Mesenchymal stem cell (in vitro differentiated cells and primary cell): Measurements from ENCODE around the gene CNIH3.

ENCODE experiments used
- DNase-seq: peaks from one replicate; pipeline ENCODE4 v3.0.0-alpha.2; 2013
- H2AFZ ChIP-seq: one replicate; pipeline ENCODE4 v1.6.1; 2013; ENCODE audit warnings: low read depth, mild to moderate bottlenecking, control low read depth, inconsistent platforms, low read length, moderate library complexity
- H2AK5ac ChIP-seq: 2 replicates; pipeline ENCODE4 v1.6.1; 2013; ENCODE audit warnings: low read length, moderate library complexity, mild to moderate bottlenecking, inconsistent platforms; ENCODE audit not compliant: severe bottlenecking
- H2BK120ac ChIP-seq: one replicate; pipeline ENCODE4 v1.6.1; 2013; ENCODE audit warnings: low read depth, mild to moderate bottlenecking, inconsistent platforms, low read length, moderate library complexity
- H2BK12ac ChIP-seq, 2 experiments: one replicate each; pipeline ENCODE4 v1.6.1; 2013; ENCODE audit warnings: inconsistent platforms in 2 of 2, low read length in 2 of 2, mild to moderate bottlenecking in 2 of 2, moderate library complexity in 2 of 2, control low read depth in 1 of 2
- H2BK15ac ChIP-seq: one replicate; pipeline ENCODE4 v1.6.1; 2013; ENCODE audit warnings: mild to moderate bottlenecking, low read depth, inconsistent platforms; ENCODE audit not compliant: poor library complexity, severe bottlenecking
- H2BK5ac ChIP-seq: 2 replicates; pipeline ENCODE4 v1.6.1; 2013; ENCODE audit warnings: low read depth, mild to moderate bottlenecking, low read length, control low read depth, inconsistent platforms; ENCODE audit not compliant: poor library complexity, severe bottlenecking
- H3K14ac ChIP-seq, 2 experiments: one replicate each; pipeline ENCODE4 v1.6.1; 2013; ENCODE audit warnings: inconsistent platforms in 2 of 2, low read length in 2 of 2, control low read depth in 1 of 2, mild to moderate bottlenecking in 1 of 2, moderate library complexity in 1 of 2
- H3K18ac ChIP-seq, 2 experiments: one replicate each; pipeline ENCODE4 v1.6.1; 2013; ENCODE audit warnings: inconsistent platforms in 2 of 2, low read length in 2 of 2, control low read depth in 1 of 2, low read depth in 1 of 2, mild to moderate bottlenecking in 1 of 2
- H3K23ac ChIP-seq, 2 experiments: one replicate each; pipeline ENCODE4 v1.6.1; 2013; ENCODE audit warnings: inconsistent platforms in 2 of 2, low read length in 2 of 2, mild to moderate bottlenecking in 2 of 2, moderate library complexity in 2 of 2, control low read depth in 1 of 2
- H3K27ac ChIP-seq: 2 replicates; pipeline ENCODE4 v1.5.1; 2013; ENCODE audit warnings: mild to moderate bottlenecking, moderate library complexity, low read length, control low read depth, inconsistent platforms; ENCODE audit not compliant: poor library complexity, severe bottlenecking
- H3K27me3 ChIP-seq, 2 experiments: 2 replicates each; pipeline versions ENCODE4 v1.6.1 to v1.7.0; 2013; ENCODE audit warnings: low read length in 2 of 2, mild to moderate bottlenecking in 2 of 2, moderate library complexity in 2 of 2, control low read depth in 1 of 2, inconsistent platforms in 1 of 2; ENCODE audit not compliant: control insufficient read depth in 1 of 2, insufficient read depth in 1 of 2
- H3K36me3 ChIP-seq, 2 experiments: 2 replicates each; pipeline versions ENCODE4 v1.6.1 to v1.7.0; 2013; ENCODE audit warnings: low read length in 2 of 2, control low read depth in 1 of 2, inconsistent platforms in 1 of 2, low read depth in 1 of 2, mild to moderate bottlenecking in 1 of 2; ENCODE audit not compliant: insufficient read depth in 2 of 2, control insufficient read depth in 1 of 2
- H3K4ac ChIP-seq, 2 experiments: one replicate each; pipeline ENCODE4 v1.6.1; 2013; ENCODE audit warnings: inconsistent platforms in 2 of 2, low read length in 2 of 2, mild to moderate bottlenecking in 2 of 2, moderate library complexity in 2 of 2, control low read depth in 1 of 2, low read depth in 1 of 2
- H3K4me1 ChIP-seq: 2 replicates; pipeline ENCODE4 v1.6.1; 2013; ENCODE audit warnings: low read depth, low read length, control low read depth; ENCODE audit not compliant: control insufficient read depth, insufficient read depth
- H3K4me2 ChIP-seq: 2 replicates; pipeline ENCODE4 v1.6.1; 2013; ENCODE audit warnings: low read length, mild to moderate bottlenecking, inconsistent platforms; ENCODE audit not compliant: poor library complexity, severe bottlenecking
- H3K4me3 ChIP-seq, 2 experiments: 2 replicates each; pipeline versions ENCODE4 v1.5.1 to v1.7.0; 2013; ENCODE audit warnings: low read length in 2 of 2, mild to moderate bottlenecking in 2 of 2, control low read depth in 1 of 2, low read depth in 1 of 2; ENCODE audit not compliant: insufficient read depth in 1 of 2
- H3K79me1 ChIP-seq: replicated peaks from 2 replicates; pipeline ENCODE4 v1.6.1; 2013; ENCODE audit warnings: mild to moderate bottlenecking, control low read depth, low read length, inconsistent platforms; ENCODE audit not compliant: poor library complexity, severe bottlenecking
- H3K9ac ChIP-seq: 2 replicates; pipeline ENCODE4 v1.7.0; 2013; ENCODE audit warnings: mild to moderate bottlenecking, low read length, moderate library complexity
- H3K9me3 ChIP-seq: 2 replicates; pipeline ENCODE4 v1.7.0; 2013; ENCODE audit warnings: mild to moderate bottlenecking, low read length; ENCODE audit not compliant: control insufficient read depth
- H4K8ac ChIP-seq: one replicate; pipeline ENCODE4 v1.6.1; 2013; ENCODE audit warnings: inconsistent platforms, mild to moderate bottlenecking, low read length, moderate library complexity
- H4K91ac ChIP-seq: one replicate; pipeline ENCODE4 v1.6.1; 2013; ENCODE audit warnings: mild to moderate bottlenecking, low read length, inconsistent platforms
- WGBS: methylation state at CpG from one replicate; pipeline ENCODE4 v1.1.7; 2013; ENCODE audit warnings: mixed read lengths; 5-methylcytosine and 5-hydroxymethylcytosine counted together

The CNIH3 gene

DNA sequence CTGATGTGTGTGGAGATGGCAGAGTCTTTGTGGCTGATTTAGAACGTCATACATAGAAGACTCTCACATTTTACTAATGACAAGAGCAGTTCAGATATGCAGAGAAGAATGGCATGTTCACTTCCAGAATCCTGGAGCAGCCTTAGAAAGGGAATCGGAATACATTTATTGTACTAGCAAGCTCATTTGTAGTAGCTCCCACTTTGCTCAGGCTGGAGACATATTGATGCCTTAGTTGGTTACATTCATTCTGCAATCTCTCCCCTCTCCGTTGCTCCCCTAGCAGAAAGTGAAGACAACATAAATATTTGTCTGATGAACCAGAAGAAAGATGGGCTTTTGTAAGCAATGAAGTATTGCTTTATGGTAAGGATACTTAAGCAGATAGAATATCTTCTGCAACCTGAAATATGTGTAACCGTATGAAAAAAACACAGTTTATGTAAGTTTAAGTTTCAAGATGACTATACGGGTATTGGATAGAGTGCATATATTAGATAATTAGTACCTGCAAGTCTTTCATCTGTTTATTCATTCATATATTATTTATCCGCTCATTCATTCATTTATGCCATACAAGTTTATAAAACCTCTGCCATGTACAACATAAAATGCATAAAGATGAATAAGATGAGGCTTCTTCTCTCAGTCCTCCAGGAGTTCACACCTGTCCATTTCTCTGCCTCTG is 135.7 kb downstream of the CNIH3 start:
- Histone ChIP-seq H3K9me3 (no peaks in the 10 kb centered on the region), H2AK5ac (no peak overlapping the region), H2BK12ac (no peak overlapping the region), H4K8ac (no peak overlapping the region), H3K23ac (no peak overlapping the region), H3K27me3 (no peaks in the 10 kb centered on the region), H3K36me3 (no peaks in the 10 kb centered on the region), H2BK120ac (no peak overlapping the region), H2BK15ac (no peak overlapping the region), H3K18ac (no peak overlapping the region), H3K4me2 (no peak overlapping the region), H3K4me1 (peaks cover 3% of the 10 kb centered on the region), H3K27ac (no peak overlapping the region), H3K4ac (no peak overlapping the region), H3K4me3 (no peak overlapping the region), H3K79me1 (no peaks in the 10 kb centered on the region), H3K9ac (no peak overlapping the region), H2BK5ac (no peak overlapping the region), H4K91ac (no peak overlapping the region), H3K14ac (no peak overlapping the region), H2AFZ (no peak overlapping the region)
- DNase-seq = no peak
- WGBS = 100% methylated on average over 4 of the region's 6 CpGs

DNA sequence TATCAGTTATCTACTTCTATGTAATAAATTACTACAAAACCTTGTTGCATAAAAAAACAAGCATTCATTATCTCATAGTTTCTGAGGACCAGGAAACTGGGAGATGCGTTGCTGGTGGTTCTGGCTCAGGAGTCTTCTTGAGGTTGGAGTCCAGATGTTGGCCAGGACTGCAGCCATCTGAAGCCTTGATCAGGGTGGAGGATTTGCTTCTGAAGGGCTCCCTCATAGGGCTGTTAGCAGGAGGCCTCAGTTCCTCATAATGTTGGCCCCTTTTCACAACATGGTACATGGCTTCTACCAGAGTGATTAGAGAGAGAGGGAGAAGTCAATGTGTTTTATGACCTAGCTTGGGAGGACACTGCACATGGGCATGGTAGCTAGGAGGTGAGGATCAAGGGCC is 137.4 kb downstream of the CNIH3 start:
- Histone ChIP-seq H3K4me2 (no peak overlapping the region), H2BK120ac (no peak overlapping the region), H4K8ac (no peak overlapping the region), H3K18ac (no peak overlapping the region), H2AK5ac (no peak overlapping the region), H3K27ac (no peak overlapping the region), H3K23ac (no peak overlapping the region), H3K79me1 (no peaks in the 10 kb centered on the region), H3K14ac (no peak overlapping the region), H2BK12ac (no peak overlapping the region), H3K9ac (no peak overlapping the region), H2BK15ac (no peak overlapping the region), H3K4ac (no peak overlapping the region), H2BK5ac (no peak overlapping the region), H2AFZ (no peak overlapping the region), H3K4me1 (no peaks in the 10 kb centered on the region), H4K91ac (no peak overlapping the region), H3K4me3 (no peak overlapping the region), H3K9me3 (peaks cover 2% of the 10 kb centered on the region), H3K36me3 (no peaks in the 10 kb centered on the region), H3K27me3 (no peaks in the 10 kb centered on the region)
- no peak for DNase-seq
- 88% methylated on average over 1 of the region's 1 CpG for WGBS

DNA sequence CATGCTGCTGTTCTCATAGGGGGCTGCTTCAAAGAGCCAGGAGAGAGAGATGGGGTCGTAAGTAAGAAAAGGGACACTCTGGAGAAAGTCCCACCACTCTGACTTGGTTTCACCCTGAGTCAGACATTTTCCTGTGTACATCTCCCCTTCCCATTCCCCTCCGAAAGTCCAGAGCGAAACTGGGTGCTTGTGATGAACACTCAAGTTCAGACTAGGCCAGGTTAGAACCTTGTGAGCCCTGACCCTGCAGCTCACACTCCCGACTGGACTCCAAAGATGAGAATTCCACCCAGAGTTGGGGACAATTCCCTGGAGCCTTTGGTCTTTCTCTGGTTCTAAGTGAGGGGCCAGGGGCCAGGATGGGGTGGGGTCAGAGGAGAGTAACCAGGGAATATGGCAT is 139.5 kb downstream of the CNIH3 start:
- no peak overlapping the region for H4K8ac ChIP-seq
- WGBS = 83% methylated on average over 4 of the region's 4 CpGs

DNA sequence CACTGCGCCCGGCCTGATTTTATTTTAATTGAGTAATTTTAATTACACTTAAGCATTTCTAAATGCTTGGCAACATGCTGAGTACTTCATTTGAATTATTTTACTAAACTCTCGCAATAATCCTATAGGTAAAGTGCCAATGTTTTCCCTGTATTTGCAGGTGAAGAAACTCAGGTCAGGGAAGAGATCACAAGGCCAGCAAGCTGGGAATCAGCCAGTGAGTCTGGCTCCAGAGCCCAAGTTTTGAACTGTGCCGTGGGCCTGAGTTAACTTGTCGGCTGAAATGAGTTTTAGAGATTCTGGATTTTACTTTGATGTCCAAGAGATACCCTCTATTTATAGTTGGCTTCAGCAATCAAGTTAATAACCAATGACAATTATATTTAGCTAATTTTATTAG is 141.4 kb downstream of the CNIH3 start:
- no peaks in the 10 kb centered on the region for H3K4me1 ChIP-seq
- H3K27ac ChIP-seq = no peak overlapping the region
- H3K9me3 ChIP-seq = peaks cover 9% of the 10 kb centered on the region
- H3K4ac ChIP-seq = no peak overlapping the region
- H2BK5ac ChIP-seq = no peak overlapping the region
- no peak overlapping the region for H4K8ac ChIP-seq
- no peaks in the 10 kb centered on the region for H3K79me1 ChIP-seq
- H2BK15ac ChIP-seq = no peak overlapping the region
- no peak overlapping the region for H2BK120ac ChIP-seq
- no peak overlapping the region for H3K23ac ChIP-seq
- H4K91ac ChIP-seq = no peak overlapping the region
- no peak for DNase-seq
- H3K14ac ChIP-seq = no peak overlapping the region
- H3K27me3 ChIP-seq = no peaks in the 10 kb centered on the region
- no peak overlapping the region for H3K4me3 ChIP-seq
- H3K36me3 ChIP-seq = no peaks in the 10 kb centered on the region
- no peak overlapping the region for H2BK12ac ChIP-seq
- no peak overlapping the region for H3K9ac ChIP-seq
- no peak overlapping the region for H3K4me2 ChIP-seq
- no peak overlapping the region for H2AK5ac ChIP-seq
- 100% methylated on average over 1 of the region's 5 CpGs for WGBS
- no peak overlapping the region for H2AFZ ChIP-seq
- no peak overlapping the region for H3K18ac ChIP-seq

More for the DNA sequence above, 139.5 kb downstream of the CNIH3 start:
- Histone ChIP-seq H3K36me3 (no peaks in the 10 kb centered on the region), H2AK5ac (no peak overlapping the region), H3K4me3 (no peak overlapping the region), H3K9ac (no peak overlapping the region), H3K4ac (no peak overlapping the region), H2BK15ac (no peak overlapping the region), H3K14ac (no peak overlapping the region), H3K9me3 (peaks cover 9% of the 10 kb centered on the region), H2BK120ac (no peak overlapping the region), H3K23ac (no peak overlapping the region), H3K79me1 (no peaks in the 10 kb centered on the region), H2AFZ (no peak overlapping the region), H3K27ac (no peak overlapping the region), H3K4me1 (no peaks in the 10 kb centered on the region), H3K18ac (no peak overlapping the region), H3K27me3 (no peaks in the 10 kb centered on the region), H4K91ac (no peak overlapping the region), H2BK5ac (no peak overlapping the region), H2BK12ac (no peak overlapping the region), H3K4me2 (no peak overlapping the region)
- no peak for DNase-seq
